AG10803 (cell line): ENCODE data around the gene RANBP10.

Experiments
- DNase-seq: peaks from one replicate; pipeline ENCODE4 v3.0.0; 2010; ENCODE audit warnings: low read depth
- H3K4me3 ChIP-seq: 2 replicates; pipeline ENCODE4 v1.5.1; 2011; ENCODE audit warnings: mild to moderate bottlenecking, low read length, control low read depth
- TF ChIP-seq, protein P1 (sequence below): conservative IDR thresholded peaks from 2 replicates; pipeline ENCODE4 v1.5.1; 2011; ENCODE audit warnings: mild to moderate bottlenecking, low read length, control low read depth, inconsistent platforms

Gene RANBP10

GRCh38 chr16:67676516-67676915 is 129.8 kb downstream of the RANBP10 start:
- no peak for DNase-seq
- TF ChIP-seq, protein P1, sequence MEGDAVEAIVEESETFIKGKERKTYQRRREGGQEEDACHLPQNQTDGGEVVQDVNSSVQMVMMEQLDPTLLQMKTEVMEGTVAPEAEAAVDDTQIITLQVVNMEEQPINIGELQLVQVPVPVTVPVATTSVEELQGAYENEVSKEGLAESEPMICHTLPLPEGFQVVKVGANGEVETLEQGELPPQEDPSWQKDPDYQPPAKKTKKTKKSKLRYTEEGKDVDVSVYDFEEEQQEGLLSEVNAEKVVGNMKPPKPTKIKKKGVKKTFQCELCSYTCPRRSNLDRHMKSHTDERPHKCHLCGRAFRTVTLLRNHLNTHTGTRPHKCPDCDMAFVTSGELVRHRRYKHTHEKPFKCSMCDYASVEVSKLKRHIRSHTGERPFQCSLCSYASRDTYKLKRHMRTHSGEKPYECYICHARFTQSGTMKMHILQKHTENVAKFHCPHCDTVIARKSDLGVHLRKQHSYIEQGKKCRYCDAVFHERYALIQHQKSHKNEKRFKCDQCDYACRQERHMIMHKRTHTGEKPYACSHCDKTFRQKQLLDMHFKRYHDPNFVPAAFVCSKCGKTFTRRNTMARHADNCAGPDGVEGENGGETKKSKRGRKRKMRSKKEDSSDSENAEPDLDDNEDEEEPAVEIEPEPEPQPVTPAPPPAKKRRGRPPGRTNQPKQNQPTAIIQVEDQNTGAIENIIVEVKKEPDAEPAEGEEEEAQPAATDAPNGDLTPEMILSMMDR = no peak
- no peak overlapping the region for H3K4me3 ChIP-seq

DNA sequence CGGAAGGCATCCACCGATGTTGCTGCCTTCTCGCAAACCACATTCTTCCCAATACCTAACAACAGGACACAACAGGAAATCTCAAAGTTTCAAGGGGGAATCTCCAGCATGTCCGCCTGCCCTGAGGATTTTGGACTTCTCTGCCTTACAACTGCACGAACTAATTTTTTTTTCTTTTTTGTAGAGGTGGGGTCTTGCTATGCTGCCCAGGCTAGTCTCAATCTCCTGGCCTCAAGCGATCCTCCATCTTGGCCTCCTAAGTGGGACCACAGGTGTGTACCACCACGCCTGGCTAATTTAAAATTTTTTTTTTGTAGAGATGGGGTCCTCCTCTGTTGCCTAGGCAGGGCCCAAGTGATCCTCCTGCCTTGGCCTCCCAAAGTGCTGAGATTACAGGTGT is 130.4 kb downstream of the RANBP10 start:
- no peak for DNase-seq
- TF ChIP-seq, protein P1 = no peak
- no peak overlapping the region for H3K4me3 ChIP-seq

- no peak overlapping the region for H3K4me3 ChIP-seq
- TF ChIP-seq, protein P1 = no peak
- DNase-seq = no peak
Measured at GRCh38 chr16:67675579-67675935, 130.8 kb downstream of the RANBP10 start.

DNA sequence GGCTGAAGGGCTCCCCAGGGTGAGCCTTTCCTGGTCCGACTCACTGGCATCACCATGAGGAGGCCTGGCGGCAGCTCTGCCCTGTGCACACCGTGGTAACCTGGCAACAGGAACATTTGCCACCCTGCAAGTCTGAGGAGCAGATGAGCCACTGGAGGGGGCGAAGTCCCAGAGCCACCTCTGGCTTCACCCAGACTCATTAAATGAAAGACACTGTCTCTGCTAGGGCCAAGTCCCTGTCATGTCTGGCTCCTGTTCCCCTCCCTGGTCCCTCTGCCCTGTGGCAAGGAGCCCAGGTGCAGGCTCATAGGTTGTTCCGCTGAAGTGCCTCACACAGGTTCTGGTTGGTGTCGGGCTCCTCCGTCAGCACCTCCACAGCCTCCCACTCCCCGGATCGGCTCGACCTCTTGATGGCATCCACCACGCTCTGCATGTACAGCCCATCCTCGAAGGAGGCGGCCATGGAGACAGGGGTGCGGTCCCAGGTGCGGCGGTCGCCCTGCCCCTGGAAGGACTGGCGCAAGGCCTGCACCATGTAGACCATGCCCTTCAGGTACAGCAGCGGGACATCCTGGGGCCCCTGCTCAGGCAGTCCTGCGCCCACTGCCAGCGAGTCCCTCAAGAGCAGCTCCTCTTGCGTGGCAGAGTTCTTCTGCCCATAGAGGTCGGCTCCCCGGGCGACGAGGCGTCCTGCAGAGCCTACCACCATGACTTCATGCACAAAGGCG is 131.3 kb downstream of the RANBP10 start:
- no peak for DNase-seq
- TF ChIP-seq, protein P1 = no peak
- no peak overlapping the region for H3K4me3 ChIP-seq

- TF ChIP-seq, protein P1 = no peak
- DNase-seq = no peak
- no peak overlapping the region for H3K4me3 ChIP-seq
Measured at GRCh38 chr16:67673712-67674580, 132.4 kb downstream of the RANBP10 start.
